ENCODE results near the gene MKLN1.

Gene MKLN1

DNA sequence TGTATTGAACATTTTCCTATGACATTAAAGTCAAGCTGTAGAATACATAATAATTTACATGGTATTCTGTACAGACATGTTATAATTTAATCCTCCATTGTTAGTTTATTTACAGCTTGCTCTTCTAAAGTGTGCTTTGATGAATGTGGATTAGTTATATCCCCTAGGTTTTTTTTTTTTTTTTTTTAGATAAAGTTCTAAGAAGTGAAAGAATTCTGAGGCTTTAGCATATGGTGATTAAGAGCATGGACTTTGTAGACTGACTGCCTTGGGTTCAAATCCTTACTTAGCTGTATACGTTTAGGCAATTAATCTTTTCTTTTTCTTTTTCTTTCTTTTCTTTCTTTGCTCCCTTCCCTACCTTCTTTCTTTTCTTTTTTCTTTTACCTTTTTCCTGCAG, 44.9 kb downstream of the MKLN1 start:
- H3K27me3 ChIP-seq (ENCODE audit: control insufficient read depth in 1 of 2, insufficient read depth in 2 of 2, low read length in 2 of 2): no peaks in the 10 kb centered on the region
- no peaks in the 10 kb centered on the region for H3K9me3 ChIP-seq (ENCODE audit: control insufficient read depth in 2 of 2, low read length in 2 of 2)
- H3K4me3 ChIP-seq (ENCODE audit: low read length in 2 of 2): no peak overlapping the region
- no peaks in the 10 kb centered on the region for H3K4me1 ChIP-seq (ENCODE audit: control insufficient read depth, insufficient read depth, low read length)
- no peaks in the 10 kb centered on the region for H3K36me3 ChIP-seq (ENCODE audit: control insufficient read depth in 2 of 2, insufficient read depth in 2 of 2, low read length in 2 of 2)
- no peak overlapping the region for H3K9ac ChIP-seq (ENCODE audit: low read length in 2 of 2)
- H3K27ac ChIP-seq (ENCODE audit: low read length): no peak overlapping the region

DNA sequence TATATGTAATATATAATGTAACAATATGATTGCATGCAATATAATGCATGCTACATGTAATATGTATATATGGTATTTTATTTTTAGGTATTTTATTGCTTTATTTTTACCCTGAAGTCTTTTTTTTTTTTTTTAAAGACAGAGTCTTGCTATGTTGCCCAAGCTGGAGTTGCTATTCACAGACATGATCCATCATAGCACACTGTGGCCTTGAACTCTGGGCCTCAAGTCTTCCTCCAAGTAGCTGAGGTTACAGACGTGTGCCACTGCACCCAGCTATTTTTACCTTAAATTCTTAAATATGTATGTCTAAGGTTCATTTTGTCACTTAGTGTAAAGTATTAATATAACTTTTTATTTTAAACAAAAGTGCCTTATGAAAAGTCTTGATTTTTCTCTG, 47.1 kb downstream of the MKLN1 start:
- H3K9ac ChIP-seq (ENCODE audit: low read length in 2 of 2): no peak overlapping the region
- H3K27ac ChIP-seq (ENCODE audit: low read length): no peak overlapping the region
- no peaks in the 10 kb centered on the region for H3K4me1 ChIP-seq (ENCODE audit: control insufficient read depth, insufficient read depth, low read length)
- no peak overlapping the region for H3K4me3 ChIP-seq (ENCODE audit: low read length in 2 of 2)
- no peaks in the 10 kb centered on the region for H3K27me3 ChIP-seq (ENCODE audit: control insufficient read depth in 1 of 2, insufficient read depth in 2 of 2, low read length in 2 of 2)
- no peaks in the 10 kb centered on the region for H3K36me3 ChIP-seq (ENCODE audit: control insufficient read depth in 2 of 2, insufficient read depth in 2 of 2, low read length in 2 of 2)
- H3K9me3 ChIP-seq (ENCODE audit: control insufficient read depth in 2 of 2, low read length in 2 of 2): no peaks in the 10 kb centered on the region

DNA sequence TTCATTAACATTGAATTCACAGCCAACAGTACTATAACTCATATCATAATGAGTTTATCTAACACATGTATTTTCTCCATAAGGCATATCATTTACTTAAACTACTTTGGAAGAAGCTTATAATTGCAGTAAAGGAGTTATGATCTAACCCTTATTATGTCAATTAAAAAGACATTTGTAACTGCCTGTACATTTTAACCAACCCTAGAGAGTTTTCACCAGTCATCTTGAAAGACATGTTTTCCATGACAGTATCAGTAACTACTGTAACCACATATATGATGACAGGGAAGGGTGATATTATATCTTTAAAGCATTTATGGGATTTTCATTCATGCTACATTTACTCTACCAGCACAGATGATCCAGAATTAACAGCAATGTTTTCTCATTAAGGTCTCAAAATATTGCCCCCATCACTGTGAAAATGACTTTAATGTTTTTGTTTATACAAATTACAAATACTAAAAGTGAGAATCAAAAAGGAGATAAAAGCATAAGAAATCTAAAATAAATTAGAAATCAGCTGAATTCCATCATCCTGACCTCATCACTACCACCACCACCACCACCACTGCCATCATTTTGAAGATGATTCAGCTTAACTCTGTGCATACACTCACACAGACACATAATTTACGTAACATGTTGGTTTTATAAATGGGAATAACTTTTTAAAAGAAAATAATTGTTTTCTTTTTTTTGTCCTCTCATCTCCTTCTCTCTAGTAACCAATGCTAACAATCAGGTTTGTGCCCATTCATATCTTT, 53.6 kb downstream of the MKLN1 start:
- no peak overlapping the region for H3K4me3 ChIP-seq (ENCODE audit: low read length in 2 of 2)
- H3K27ac ChIP-seq (ENCODE audit: low read length): no peak overlapping the region
- no peaks in the 10 kb centered on the region for H3K36me3 ChIP-seq (ENCODE audit: control insufficient read depth in 2 of 2, insufficient read depth in 2 of 2, low read length in 2 of 2)
- no peak overlapping the region for H3K9ac ChIP-seq (ENCODE audit: low read length in 2 of 2)
- no peaks in the 10 kb centered on the region for H3K27me3 ChIP-seq (ENCODE audit: control insufficient read depth in 1 of 2, insufficient read depth in 2 of 2, low read length in 2 of 2)
- no peaks in the 10 kb centered on the region for H3K9me3 ChIP-seq (ENCODE audit: control insufficient read depth in 2 of 2, low read length in 2 of 2)
- H3K4me1 ChIP-seq (ENCODE audit: control insufficient read depth, insufficient read depth, low read length): no peaks in the 10 kb centered on the region

DNA sequence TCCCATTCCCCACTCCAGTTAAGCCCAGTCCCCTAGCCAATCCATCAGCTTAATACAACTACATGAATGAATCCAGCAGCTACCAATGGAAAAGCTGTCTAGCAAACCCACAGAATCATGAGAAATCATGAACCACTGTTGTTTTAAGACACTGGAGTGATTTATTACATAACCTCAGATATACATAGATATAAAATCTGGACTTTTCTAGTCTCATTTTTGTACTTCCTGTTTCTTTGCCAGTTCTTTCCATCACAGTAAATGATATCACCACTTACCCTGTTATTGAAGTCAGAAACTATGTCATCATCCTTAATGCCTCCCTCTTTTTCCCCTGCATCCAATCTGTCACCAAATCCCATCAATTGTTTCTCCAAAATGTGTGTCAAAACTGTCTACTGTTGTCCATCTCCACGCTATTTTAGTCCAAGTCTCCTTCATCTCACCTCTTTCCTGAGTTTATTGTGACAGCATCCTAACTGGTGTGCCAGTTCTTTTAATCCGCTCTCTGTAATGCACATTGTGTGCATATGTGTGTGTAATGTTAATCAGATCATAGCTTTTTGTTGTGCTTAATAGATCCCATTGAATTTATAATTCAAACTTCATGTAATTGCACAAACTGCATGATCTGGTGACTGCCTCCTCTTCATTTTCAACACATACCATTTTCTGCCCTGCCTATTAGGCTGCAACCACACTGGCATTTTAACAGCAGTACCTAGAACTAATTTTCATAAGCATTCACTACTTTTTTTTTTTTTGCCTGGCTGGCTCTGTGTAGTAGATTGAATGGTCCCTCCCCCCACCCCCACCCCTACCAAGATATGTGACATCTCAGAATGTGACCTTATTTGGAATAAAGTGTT, 56.0 kb downstream of the MKLN1 start:
- no peaks in the 10 kb centered on the region for H3K4me1 ChIP-seq (ENCODE audit: control insufficient read depth, insufficient read depth, low read length)
- no peak overlapping the region for H3K27ac ChIP-seq (ENCODE audit: low read length)
- no peak overlapping the region for H3K9ac ChIP-seq (ENCODE audit: low read length in 2 of 2)
- no peaks in the 10 kb centered on the region for H3K36me3 ChIP-seq (ENCODE audit: control insufficient read depth in 2 of 2, insufficient read depth in 2 of 2, low read length in 2 of 2)
- H3K27me3 ChIP-seq (ENCODE audit: control insufficient read depth in 1 of 2, insufficient read depth in 2 of 2, low read length in 2 of 2): no peaks in the 10 kb centered on the region
- H3K9me3 ChIP-seq (ENCODE audit: control insufficient read depth in 2 of 2, low read length in 2 of 2): no peaks in the 10 kb centered on the region
- no peak overlapping the region for H3K4me3 ChIP-seq (ENCODE audit: low read length in 2 of 2)

DNA sequence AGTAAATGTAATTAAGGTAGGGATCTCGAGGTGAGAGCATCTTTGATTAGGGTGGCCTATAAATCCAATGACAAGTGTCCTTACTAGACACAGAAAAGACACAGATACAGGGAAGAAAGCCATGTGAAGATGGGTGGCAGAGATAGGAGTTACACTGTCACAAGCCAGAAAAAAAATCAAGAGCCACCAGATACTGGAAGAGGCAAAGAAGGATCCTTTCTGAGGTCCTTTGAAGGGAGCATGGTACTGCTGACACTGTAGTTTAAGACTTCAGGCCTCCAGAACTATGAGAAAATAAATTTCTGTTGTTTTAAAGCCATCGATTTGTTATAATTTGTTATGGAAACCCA, 56.6 kb downstream of the MKLN1 start:
- Histone ChIP-seq H3K9ac (ENCODE audit: low read length in 2 of 2) (no peak overlapping the region), H3K36me3 (ENCODE audit: control insufficient read depth in 2 of 2, insufficient read depth in 2 of 2, low read length in 2 of 2) (no peaks in the 10 kb centered on the region), H3K27ac (ENCODE audit: low read length) (no peak overlapping the region), H3K9me3 (ENCODE audit: control insufficient read depth in 2 of 2, low read length in 2 of 2) (no peaks in the 10 kb centered on the region), H3K4me3 (ENCODE audit: low read length in 2 of 2) (no peak overlapping the region), H3K27me3 (ENCODE audit: control insufficient read depth in 1 of 2, insufficient read depth in 2 of 2, low read length in 2 of 2) (no peaks in the 10 kb centered on the region), H3K4me1 (ENCODE audit: control insufficient read depth, insufficient read depth, low read length) (no peaks in the 10 kb centered on the region)

DNA sequence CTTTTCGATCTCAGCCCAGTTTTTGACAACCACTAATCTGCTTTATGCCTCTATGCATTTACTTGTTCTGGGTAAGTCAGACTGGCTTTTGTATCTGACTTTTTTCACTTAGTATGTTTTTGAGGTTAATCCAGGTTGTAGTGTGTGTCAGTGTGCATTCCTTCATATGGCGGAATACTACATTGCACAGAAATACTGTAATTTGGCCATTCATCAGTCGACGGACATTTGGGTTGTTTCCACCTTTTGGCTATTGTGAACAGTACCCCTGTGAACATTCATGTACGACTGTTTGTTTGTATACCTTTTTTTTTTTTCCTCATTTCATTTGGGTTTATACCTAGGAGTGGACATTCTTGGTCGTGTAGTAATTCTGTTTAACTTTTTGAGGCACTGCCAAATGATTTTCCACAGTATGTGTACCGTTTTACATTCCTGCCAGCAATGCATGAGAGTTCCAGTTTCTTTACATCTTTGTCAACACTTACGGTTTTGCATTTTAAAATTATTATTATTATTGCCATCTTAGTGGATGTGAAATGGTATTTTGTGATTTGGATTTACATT, 57.4 kb downstream of the MKLN1 start:
- H3K27me3 ChIP-seq (ENCODE audit: control insufficient read depth in 1 of 2, insufficient read depth in 2 of 2, low read length in 2 of 2): no peaks in the 10 kb centered on the region
- H3K36me3 ChIP-seq (ENCODE audit: control insufficient read depth in 2 of 2, insufficient read depth in 2 of 2, low read length in 2 of 2): no peaks in the 10 kb centered on the region
- H3K4me1 ChIP-seq (ENCODE audit: control insufficient read depth, insufficient read depth, low read length): no peaks in the 10 kb centered on the region
- H3K27ac ChIP-seq (ENCODE audit: low read length): no peak overlapping the region
- no peak overlapping the region for H3K9ac ChIP-seq (ENCODE audit: low read length in 2 of 2)
- no peaks in the 10 kb centered on the region for H3K9me3 ChIP-seq (ENCODE audit: control insufficient read depth in 2 of 2, low read length in 2 of 2)
- H3K4me3 ChIP-seq (ENCODE audit: low read length in 2 of 2): no peak overlapping the region

DNA sequence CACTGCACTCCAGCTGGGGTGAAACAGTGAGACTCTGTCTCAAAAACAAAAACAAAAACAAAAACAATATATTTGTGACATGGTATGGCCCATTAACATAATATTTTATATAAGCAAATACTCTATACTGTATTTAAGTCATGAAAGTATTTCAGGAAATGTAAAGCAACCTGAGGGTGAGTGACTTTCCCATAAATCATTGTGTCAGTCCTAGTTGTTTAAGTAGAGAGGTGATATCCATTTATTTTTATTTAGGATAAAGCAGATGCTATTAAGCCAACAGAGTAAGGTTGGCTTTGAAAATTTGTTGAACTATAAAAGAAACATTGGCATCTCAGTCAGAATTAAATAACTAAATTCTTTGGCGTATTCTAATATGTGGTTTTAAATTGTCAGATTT, 60.5 kb downstream of the MKLN1 start:
- Histone ChIP-seq H3K27me3 (ENCODE audit: control insufficient read depth in 1 of 2, insufficient read depth in 2 of 2, low read length in 2 of 2) (no peaks in the 10 kb centered on the region), H3K36me3 (ENCODE audit: control insufficient read depth in 2 of 2, insufficient read depth in 2 of 2, low read length in 2 of 2) (no peaks in the 10 kb centered on the region), H3K4me3 (ENCODE audit: low read length in 2 of 2) (no peak overlapping the region), H3K4me1 (ENCODE audit: control insufficient read depth, insufficient read depth, low read length) (no peaks in the 10 kb centered on the region), H3K9me3 (ENCODE audit: control insufficient read depth in 2 of 2, low read length in 2 of 2) (no peaks in the 10 kb centered on the region), H3K9ac (ENCODE audit: low read length in 2 of 2) (no peak overlapping the region), H3K27ac (ENCODE audit: low read length) (no peak overlapping the region)

DNA sequence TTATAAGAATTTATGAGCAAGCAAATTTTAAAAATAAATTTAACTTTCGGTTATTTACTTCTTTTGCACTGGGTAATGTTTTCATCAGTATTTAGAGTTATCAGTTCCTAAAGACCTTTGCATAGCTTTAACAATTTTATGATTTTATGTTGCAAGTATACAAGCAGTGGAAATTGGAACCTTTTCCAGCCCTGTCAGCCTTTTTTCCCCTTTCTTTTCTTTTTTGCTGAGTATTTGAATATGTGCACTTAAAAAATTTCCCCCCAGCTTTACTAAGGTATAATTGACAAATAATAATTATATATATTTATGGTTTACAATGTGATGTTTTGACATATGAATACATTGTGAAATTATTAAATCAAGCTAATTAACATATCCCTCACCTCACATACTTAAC, 62.6 kb downstream of the MKLN1 start:
- no peak overlapping the region for H3K9ac ChIP-seq (ENCODE audit: low read length in 2 of 2)
- H3K27ac ChIP-seq (ENCODE audit: low read length): no peak overlapping the region
- H3K9me3 ChIP-seq (ENCODE audit: control insufficient read depth in 2 of 2, low read length in 2 of 2): no peaks in the 10 kb centered on the region
- H3K4me3 ChIP-seq (ENCODE audit: low read length in 2 of 2): no peak overlapping the region
- no peaks in the 10 kb centered on the region for H3K36me3 ChIP-seq (ENCODE audit: control insufficient read depth in 2 of 2, insufficient read depth in 2 of 2, low read length in 2 of 2)
- H3K27me3 ChIP-seq (ENCODE audit: control insufficient read depth in 1 of 2, insufficient read depth in 2 of 2, low read length in 2 of 2): no peaks in the 10 kb centered on the region
- H3K4me1 ChIP-seq (ENCODE audit: control insufficient read depth, insufficient read depth, low read length): no peaks in the 10 kb centered on the region

DNA sequence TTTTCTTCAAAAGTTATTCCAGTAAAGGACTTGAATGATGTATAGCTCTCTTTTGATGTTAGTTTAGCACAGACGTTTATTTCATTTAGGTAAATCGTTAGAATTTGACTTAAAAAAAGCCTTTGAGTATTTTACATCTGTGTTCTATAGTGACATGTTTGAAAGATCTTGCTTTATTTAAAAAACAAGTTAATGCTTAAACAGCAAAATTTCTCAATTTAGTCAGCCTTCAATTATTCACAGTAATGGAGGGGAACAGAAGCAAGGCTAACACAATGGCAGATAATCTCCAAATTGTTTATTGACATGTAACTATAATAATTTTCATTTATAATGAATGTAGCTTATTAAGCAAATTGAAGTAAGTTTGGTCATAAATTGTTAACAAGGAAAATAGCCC, 63.5 kb downstream of the MKLN1 start:
- Histone ChIP-seq H3K36me3 (ENCODE audit: control insufficient read depth in 2 of 2, insufficient read depth in 2 of 2, low read length in 2 of 2) (no peaks in the 10 kb centered on the region), H3K27ac (ENCODE audit: low read length) (no peak overlapping the region), H3K4me3 (ENCODE audit: low read length in 2 of 2) (no peak overlapping the region), H3K9me3 (ENCODE audit: control insufficient read depth in 2 of 2, low read length in 2 of 2) (no peaks in the 10 kb centered on the region), H3K9ac (ENCODE audit: low read length in 2 of 2) (no peak overlapping the region), H3K27me3 (ENCODE audit: control insufficient read depth in 1 of 2, insufficient read depth in 2 of 2, low read length in 2 of 2) (no peaks in the 10 kb centered on the region), H3K4me1 (ENCODE audit: control insufficient read depth, insufficient read depth, low read length) (no peaks in the 10 kb centered on the region)

DNA sequence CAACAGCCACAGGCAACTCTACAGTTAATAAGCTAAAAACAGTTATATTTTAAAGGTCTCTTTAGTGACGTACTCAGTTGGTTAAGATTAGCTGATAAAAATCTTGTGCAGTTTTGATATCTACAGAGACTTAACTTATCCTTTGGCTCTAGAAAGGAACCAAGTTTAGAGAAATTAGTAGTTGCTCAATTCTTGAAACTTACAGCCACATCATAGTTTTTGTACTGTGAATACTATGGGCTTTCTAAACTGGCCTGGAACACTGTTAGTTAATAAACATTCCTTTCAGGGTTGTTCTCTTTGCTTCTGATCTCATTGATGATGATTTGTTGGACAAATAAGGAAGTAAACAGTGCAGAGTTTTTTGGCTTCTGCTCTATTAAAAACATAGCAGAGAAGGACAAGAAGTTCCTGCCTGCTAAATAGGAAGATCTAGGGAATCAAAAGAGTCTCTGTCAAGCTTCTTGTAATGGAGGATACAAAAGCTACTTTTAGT, 73.1 kb downstream of the MKLN1 start:
- peaks cover 0 to 9% of the 10 kb centered on the region in 2 donors for H3K36me3 ChIP-seq (ENCODE audit: control insufficient read depth in 2 of 2, insufficient read depth in 2 of 2, low read length in 2 of 2)

More for the DNA sequence above, 73.1 kb downstream of the MKLN1 start:
- no peaks in the 10 kb centered on the region for H3K9me3 ChIP-seq (ENCODE audit: control insufficient read depth in 2 of 2, low read length in 2 of 2)
- H3K27me3 ChIP-seq (ENCODE audit: control insufficient read depth in 1 of 2, insufficient read depth in 2 of 2, low read length in 2 of 2): no peaks in the 10 kb centered on the region
- H3K4me3 ChIP-seq (ENCODE audit: low read length in 2 of 2): no peak overlapping the region
- H3K27ac ChIP-seq (ENCODE audit: low read length): no peak overlapping the region
- H3K9ac ChIP-seq (ENCODE audit: low read length in 2 of 2): no peak overlapping the region
- no peaks in the 10 kb centered on the region for H3K4me1 ChIP-seq (ENCODE audit: control insufficient read depth, insufficient read depth, low read length)
